ENCODE data around the gene ZBTB46.

DNA sequence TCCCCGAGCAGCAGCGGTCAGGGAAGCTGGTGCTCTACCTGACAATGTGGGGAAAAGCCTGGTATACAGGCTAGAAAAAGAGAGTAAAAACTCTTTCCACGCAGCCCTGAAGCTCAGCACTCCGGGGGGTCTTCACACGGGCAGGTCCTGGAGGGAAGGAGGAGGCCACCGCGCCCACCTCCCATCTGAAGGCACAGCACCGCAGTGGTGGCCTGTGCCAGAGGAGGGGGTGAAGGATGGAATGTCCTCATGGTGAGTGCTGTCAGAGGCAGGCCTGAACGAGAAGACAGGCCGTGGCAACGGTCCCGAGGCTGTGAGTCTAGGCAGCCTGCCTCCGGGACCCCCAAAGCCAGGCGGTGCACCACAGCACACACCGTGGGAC lies 85.6 kb downstream of the ZBTB46 start:
- TF ChIP-seq, protein P1, sequence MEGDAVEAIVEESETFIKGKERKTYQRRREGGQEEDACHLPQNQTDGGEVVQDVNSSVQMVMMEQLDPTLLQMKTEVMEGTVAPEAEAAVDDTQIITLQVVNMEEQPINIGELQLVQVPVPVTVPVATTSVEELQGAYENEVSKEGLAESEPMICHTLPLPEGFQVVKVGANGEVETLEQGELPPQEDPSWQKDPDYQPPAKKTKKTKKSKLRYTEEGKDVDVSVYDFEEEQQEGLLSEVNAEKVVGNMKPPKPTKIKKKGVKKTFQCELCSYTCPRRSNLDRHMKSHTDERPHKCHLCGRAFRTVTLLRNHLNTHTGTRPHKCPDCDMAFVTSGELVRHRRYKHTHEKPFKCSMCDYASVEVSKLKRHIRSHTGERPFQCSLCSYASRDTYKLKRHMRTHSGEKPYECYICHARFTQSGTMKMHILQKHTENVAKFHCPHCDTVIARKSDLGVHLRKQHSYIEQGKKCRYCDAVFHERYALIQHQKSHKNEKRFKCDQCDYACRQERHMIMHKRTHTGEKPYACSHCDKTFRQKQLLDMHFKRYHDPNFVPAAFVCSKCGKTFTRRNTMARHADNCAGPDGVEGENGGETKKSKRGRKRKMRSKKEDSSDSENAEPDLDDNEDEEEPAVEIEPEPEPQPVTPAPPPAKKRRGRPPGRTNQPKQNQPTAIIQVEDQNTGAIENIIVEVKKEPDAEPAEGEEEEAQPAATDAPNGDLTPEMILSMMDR (IDR thresholded peaks at IDR 0.05 in 2 of 3, conservative IDR thresholded peaks at IDR 0.05 in 1 of 3; ENCODE audit: borderline replicate concordance in 1 of 3, insufficient read depth in 1 of 3, low read depth in 2 of 3, low read length in 2 of 3): no peak
- no peak for TF ChIP-seq CBX3 (IDR thresholded peaks at IDR 0.05; ENCODE audit: low read depth)
- TF ChIP-seq, protein P2, sequence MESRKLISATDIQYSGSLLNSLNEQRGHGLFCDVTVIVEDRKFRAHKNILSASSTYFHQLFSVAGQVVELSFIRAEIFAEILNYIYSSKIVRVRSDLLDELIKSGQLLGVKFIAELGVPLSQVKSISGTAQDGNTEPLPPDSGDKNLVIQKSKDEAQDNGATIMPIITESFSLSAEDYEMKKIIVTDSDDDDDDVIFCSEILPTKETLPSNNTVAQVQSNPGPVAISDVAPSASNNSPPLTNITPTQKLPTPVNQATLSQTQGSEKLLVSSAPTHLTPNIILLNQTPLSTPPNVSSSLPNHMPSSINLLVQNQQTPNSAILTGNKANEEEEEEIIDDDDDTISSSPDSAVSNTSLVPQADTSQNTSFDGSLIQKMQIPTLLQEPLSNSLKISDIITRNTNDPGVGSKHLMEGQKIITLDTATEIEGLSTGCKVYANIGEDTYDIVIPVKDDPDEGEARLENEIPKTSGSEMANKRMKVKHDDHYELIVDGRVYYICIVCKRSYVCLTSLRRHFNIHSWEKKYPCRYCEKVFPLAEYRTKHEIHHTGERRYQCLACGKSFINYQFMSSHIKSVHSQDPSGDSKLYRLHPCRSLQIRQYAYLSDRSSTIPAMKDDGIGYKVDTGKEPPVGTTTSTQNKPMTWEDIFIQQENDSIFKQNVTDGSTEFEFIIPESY (IDR thresholded peaks at IDR 0.05; ENCODE audit: extremely low read depth, insufficient replicate concordance, low read length): no peak
- no peak for TF ChIP-seq POLR2A (IDR thresholded peaks at IDR 0.05; ENCODE audit: borderline replicate concordance, extremely low read depth, insufficient read depth, insufficient read length)
- TF ChIP-seq, protein P3, sequence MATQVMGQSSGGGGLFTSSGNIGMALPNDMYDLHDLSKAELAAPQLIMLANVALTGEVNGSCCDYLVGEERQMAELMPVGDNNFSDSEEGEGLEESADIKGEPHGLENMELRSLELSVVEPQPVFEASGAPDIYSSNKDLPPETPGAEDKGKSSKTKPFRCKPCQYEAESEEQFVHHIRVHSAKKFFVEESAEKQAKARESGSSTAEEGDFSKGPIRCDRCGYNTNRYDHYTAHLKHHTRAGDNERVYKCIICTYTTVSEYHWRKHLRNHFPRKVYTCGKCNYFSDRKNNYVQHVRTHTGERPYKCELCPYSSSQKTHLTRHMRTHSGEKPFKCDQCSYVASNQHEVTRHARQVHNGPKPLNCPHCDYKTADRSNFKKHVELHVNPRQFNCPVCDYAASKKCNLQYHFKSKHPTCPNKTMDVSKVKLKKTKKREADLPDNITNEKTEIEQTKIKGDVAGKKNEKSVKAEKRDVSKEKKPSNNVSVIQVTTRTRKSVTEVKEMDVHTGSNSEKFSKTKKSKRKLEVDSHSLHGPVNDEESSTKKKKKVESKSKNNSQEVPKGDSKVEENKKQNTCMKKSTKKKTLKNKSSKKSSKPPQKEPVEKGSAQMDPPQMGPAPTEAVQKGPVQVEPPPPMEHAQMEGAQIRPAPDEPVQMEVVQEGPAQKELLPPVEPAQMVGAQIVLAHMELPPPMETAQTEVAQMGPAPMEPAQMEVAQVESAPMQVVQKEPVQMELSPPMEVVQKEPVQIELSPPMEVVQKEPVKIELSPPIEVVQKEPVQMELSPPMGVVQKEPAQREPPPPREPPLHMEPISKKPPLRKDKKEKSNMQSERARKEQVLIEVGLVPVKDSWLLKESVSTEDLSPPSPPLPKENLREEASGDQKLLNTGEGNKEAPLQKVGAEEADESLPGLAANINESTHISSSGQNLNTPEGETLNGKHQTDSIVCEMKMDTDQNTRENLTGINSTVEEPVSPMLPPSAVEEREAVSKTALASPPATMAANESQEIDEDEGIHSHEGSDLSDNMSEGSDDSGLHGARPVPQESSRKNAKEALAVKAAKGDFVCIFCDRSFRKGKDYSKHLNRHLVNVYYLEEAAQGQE (IDR thresholded peaks at IDR 0.05; ENCODE audit: low read depth): no peak
- no peak for TF ChIP-seq FOSL1 (IDR thresholded peaks at IDR 0.05; ENCODE audit: low read depth)
- TF ChIP-seq SP1 (IDR thresholded peaks at IDR 0.05; ENCODE audit: low read depth): no peak
- TF ChIP-seq CEBPB (IDR thresholded peaks at IDR 0.05; ENCODE audit: low read depth): no peak
- TF ChIP-seq POLR2AphosphoS5 (IDR thresholded peaks at IDR 0.05; ENCODE audit: low read depth, low read length): no peak

Data from HCT116 (cell line).